Stimulated activated CD4-positive, alpha-beta T cell treated with anti-CD3 and anti-CD28 coated beads, Interleukin-12 subunit alpha, Interleukin-12 subunit beta, amount 100 ng/mL, for 24 hours (primary cell): ENCODE measurements around the gene SND1.

Experiments
- DNase-seq, 2 experiments: peaks; one replicate each; pipeline ENCODE4 v3.0.0-alpha.2; 2020; ENCODE audit warnings: low read depth in 2 of 2

Gene SND1

DNA sequence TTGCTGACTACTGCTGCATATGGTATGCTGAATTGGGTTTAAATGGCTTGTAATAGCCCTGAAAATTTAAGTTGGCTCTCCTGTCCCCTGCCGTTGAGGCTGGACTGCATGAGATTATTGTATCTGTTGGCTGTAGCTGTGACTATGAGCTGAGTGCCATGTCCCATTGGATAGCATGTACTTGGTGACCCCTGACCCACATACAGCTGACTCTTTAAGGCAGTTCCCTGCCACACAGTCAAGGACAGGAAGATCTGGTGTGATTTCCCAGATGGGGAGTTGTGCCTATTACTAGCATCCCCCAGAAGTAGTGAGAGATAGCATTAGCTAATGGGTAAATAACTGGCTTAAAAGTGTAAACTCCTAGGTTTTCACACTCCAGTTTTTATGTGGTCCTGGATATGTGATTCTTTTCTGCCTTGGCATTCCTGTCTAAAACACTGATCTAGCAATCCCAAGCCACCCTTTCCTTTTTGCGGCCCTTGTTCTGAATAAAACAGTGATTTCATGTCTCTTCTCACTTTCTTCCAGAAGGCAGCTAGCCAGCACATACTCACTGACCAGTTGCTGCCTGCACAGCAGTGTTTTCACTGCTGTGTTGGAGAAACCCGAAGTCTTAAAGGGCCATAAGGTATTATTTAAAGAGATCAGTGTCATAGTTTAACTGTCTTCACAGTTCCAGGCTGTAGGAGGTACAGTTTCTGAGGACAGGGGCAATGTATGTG, 343.3 kb downstream of the SND1 start:
- DNase-seq = no peak

DNA sequence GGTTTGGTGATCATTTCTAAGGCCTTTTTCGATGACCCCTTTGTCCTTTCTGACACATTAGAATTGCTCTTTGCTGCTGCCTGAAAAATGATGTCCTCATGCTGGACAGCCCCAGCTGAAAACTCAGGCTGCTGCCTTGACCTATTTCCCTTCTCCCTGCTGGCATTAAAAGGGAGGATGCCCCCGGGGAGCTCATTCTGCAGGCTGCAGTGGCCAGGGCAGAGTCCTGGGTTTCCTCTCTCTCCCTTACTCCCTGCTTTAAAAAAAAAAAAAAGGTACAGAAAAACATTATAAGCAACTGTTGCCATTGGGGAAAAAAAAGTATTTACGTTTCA, 343.9 kb downstream of the SND1 start:
- no peak for DNase-seq

DNA sequence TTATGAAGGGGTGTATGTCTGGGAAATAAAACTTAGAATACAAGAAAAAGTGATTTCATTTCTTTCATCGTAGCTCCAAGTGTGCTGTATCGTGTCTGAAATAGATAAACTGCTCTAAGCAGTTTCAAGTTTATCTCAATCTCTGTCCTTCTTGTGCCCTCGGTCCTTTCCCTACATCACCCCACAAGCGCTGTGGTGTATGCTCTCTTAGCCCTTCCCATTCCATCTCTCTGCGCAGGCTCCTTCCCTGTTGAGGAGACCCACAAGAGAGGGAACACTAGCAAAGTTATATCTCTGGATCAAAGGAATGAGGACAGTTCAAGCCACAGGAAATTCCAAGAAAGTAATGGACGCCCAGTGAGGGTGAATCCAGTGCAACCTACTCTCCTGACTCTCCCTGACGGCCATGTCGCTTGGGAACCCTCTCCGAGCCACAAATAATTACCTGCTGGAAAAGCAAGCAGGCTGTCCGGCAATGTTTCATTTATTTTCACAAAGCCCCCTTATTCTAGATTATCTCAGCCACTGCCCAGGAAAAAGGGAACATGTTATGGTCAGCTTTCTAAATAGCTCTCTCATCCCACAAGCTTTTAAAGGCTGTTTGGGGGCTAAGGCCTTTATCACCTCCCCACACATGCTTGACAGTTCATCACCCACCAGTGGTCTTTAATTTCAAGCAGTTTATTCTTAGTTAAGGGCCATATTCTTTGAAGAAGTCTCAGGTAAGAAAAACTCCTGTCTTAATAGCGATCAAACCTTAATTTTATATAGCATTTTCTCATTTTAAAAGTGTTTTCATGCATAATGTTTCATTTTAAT, 344.5 kb downstream of the SND1 start:
- no peak for DNase-seq

DNA sequence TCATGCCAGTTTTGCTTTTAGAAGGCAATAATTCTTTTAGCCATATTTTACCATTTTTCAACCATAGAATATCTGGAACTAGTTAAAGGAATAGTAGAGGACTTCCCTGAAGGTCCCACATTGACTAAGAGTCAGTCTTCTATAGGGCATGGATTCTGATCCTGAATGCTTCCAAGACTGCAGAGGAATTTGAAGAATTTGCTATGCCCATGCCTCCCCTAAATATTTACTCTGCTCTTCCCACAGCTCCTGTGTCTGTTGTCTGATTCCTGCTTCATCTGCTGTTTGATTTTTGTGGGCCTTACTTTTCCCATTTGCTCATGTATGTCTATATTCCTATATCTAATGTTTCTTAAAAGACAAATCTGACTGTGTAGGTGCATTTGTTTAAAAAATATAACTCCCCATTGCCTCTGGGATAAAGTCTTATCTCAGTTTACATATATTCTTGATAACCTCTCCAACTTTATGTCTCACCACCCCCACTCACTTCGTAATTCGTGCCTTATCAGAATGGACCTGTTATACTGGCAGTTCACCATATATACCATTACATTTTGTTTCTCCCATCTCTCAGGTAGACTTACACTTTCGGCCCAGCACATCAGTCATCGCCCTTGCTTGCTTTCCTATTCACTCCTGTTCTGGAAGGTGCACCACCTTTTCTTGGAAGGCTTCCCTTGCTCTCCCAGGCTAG, 345.4 kb downstream of the SND1 start:
- DNase-seq = no peak

DNA sequence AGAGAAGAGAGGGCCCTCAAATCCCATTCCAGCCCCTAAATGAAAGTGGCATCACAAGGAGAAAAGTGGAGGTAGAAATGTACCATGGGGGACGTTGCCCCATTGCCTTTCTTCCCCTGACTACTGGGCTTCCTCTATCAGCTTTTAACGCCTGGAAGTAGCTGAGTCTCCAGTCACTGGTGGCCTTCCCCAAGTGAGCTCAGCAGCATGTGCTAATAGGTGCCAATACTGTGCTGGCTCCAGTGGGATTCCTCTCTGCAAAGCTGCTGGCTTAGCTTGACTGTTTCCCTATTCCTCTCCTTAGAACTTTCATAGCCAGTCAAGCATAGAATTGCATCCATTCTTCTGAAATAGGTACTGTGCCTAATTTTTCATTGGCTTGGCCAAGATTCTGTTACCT, 346.7 kb downstream of the SND1 start:
- no peak for DNase-seq

DNA sequence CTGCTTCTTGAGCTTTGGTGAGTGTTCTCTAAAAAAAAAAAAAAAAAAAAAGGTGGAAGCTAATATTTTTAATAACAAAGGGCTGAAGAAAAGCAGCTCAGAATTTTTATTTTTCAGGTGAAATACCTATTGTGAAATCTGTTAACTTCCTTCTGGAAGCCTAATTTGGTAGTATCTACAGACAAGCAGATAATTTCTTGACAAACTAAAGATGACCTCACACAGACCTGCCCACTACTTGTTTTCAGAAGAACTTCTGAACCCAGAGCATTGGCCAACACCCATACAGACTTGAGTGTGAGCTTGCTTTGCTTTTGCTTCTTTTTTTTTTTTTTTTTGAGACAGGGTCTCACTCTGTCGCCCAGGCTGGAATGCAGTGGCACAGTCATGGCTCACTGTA, 348.1 kb downstream of the SND1 start:
- DNase-seq = no peak

DNA sequence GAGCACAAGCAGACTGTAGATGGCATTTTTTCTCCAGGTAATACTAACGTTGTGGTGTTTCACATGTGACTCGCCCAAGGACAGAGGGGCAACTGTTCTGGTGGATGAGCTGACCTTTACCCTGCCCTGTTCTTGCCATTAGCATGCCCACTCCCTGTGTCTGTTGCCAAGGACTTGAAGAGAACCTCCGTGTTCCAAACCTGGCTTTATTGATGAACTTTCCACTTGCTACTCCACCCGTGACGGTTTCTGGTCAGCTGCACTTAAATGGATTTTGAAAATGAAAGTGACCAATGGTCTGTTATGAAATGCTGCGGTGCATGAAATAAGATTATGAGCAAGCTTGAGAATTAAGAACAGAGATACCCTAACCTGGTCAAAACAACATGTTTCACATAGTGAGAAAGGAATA, 348.9 kb downstream of the SND1 start:
- no peak for DNase-seq

DNA sequence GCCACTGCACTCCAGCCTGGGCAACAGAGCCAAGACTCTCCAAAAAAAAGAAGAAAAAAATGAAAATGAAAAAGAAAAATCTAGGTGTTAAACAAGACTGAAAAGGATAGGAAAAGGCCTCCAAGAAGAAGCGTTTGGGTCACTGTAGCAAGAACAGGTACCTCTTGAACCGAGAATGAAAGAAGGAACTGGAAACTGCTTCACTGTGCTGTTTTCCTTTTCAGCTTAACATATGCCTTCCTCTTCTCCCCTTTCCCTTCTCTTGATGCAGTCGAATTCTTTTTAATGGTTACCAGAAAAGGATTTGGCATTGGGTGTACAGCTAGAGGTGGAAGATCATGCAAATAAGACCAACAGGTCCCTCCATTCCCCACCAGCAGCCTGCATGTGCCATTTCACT, 351.2 kb downstream of the SND1 start:
- no peak for DNase-seq

DNA sequence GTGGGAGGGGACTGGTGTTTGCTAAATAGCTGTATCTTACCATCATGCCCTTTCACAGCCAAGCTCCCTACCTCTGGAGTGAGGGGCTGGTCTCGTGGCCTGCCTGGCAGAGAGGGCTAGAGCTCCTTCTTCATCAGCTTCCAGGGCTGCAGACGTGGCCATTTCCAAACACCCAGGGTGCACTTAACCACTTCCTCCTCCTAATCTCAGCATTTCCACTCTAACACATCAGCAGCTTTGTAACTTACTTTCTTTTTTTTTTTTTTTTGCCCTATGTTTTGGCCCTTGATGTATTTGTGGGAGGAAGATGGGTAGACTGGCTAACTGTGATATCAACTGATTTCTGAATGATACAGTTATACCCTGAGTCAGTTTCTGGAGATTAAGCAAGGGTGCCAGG, 351.8 kb downstream of the SND1 start:
- DNase-seq = no peak

DNA sequence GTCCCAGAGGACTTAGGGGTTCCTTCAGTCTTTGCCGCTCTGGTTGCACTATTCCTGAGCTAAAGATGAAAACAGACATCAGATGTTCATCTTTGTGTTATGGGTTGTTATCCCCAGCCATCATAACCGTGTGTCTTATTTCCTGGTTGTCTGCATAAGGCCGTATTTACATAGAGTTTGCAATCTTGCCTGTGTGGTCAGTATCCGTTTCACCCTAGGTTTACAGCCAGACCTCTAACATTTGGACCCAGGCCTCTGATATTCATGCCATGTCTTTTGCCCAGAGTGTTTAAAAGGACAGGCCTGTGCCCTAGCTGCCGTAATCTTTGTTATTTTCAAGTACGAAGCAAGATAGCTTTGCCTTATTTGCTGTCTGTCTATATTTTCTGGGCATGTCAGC, 352.6 kb downstream of the SND1 start:
- no peak for DNase-seq

DNA sequence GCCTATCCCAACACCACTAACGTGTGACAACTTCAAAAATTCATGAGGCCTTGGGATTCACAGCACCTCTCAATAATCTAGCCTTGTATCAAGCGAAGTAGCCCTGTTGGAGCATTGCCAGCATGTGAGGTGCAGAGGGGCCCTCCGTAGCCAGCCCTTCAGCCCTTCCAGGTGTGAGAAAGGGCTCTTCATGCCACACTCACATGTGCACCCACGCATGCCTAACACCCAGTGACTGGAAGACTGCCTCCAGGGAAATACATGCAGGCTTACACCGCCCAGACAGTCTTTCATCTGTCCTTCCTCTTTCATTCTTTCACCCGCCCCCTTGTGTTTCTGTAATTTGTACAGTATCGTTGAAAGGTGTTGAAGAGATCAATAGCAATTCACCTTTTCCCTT, 353.1 kb downstream of the SND1 start:
- DNase-seq = no peak

DNA sequence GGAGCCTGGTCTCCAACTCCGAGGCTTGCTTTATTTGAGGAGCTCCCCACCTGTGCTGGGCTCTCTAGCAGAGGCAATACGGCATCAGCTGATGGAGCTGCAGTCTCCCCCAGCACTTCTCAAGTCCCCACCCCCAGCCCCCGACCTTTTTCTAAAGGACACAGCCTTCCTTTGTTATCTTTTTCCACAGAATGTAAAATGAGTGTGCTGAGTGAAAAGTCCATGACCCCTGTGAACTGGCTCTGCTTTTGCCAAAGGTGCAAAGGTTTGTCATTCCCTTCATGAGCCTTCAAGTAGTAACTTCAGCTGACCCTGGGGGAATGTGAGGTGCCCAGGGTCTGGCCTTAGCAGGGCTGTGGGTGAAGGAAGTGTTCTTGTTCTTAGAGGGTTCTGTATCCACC, 353.8 kb downstream of the SND1 start:
- DNase-seq = no peak

DNA sequence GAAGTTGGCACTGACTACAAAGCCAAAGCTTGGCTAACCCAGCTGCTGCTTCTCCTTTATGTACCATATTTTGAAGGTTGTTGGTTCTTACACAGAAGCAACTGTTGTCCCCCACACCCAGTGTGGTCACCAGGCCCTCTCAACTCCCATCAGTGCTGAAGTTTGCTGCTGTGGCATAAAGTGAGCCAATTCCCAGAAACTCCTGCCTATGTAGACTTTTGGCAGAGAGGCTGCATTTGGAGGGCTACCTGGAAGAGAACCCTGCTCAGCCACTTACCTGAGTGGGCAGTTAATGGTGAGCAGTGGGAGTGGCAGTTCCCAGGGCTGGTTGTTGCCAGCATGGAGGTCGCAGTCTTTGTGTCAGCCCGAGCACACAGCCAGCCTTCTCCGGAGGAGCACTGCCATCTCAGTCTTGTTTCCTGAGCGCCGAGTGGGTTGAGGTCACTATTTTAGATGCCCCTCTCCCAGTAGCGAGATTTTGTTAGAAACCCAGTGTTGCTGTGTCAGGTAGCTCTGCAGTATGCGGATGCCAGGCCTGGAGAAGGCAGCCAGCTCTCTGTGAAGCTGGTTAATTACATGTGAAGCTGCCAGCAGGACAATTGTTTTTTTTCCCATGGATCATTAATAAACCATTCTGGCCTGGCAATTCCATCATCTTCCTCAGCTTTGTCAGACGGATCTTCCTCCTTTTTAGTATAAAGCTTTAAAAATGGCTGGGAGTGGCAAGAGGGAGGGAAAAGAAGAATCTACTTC, 354.7 kb downstream of the SND1 start:
- DNase-seq = no peak

DNA sequence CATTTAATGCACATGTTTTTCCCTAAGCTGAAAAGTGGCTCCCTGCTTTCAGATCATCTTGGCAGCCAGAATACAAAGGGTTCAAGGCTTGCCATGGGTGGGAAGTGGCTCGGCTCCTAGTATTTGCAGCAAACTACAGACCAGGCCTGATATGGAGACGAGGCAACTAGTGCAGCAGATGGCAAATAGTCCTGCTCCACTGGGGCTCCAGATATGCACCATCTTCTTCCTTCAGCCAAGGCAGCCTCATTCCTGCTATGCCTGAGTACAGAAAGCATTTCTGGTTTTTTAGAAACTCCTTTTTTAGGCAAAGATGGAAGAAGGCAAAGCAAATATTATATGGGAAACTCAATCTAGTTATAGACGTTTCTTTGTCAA, 355.3 kb downstream of the SND1 start:
- DNase-seq = no peak

DNA sequence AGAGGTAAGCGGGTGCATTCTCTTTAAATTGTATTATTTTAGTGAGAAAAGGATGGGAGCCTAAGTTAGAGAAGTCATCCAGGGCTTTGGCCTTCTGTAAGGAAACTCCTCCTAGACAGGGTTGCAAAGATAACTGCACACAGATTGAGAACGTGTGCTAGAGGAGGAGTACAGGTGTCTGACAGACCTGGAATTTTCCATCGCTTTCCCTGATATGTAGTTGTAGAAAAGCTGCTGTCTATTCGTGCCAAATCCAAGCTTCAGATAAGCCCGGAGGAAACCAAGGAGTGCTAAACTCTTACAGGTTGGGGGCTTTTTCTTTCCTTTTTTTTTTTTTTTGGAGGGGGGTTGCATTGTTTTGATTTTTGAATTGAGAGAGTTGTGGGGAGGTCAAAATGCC, 356.1 kb downstream of the SND1 start:
- no peak for DNase-seq

DNA sequence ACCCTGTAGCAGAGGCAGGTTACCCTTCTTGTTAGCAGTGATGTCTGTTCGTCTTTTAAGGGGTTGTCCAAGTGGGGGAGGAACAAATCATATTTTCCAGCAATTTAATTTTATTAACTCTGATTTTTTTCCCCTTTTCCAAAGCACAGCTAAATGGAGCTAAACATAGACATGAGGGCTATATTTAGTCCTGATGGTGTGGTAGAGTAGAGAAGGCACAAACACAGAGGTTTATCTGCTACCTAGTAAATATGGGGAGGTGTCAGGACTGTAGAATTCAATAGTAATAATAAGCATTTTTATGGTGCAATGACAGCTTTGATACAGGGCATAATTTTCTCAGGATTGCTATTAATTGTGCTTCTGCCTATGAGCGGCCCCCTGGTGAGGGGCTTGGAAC, 356.8 kb downstream of the SND1 start:
- no peak for DNase-seq

DNA sequence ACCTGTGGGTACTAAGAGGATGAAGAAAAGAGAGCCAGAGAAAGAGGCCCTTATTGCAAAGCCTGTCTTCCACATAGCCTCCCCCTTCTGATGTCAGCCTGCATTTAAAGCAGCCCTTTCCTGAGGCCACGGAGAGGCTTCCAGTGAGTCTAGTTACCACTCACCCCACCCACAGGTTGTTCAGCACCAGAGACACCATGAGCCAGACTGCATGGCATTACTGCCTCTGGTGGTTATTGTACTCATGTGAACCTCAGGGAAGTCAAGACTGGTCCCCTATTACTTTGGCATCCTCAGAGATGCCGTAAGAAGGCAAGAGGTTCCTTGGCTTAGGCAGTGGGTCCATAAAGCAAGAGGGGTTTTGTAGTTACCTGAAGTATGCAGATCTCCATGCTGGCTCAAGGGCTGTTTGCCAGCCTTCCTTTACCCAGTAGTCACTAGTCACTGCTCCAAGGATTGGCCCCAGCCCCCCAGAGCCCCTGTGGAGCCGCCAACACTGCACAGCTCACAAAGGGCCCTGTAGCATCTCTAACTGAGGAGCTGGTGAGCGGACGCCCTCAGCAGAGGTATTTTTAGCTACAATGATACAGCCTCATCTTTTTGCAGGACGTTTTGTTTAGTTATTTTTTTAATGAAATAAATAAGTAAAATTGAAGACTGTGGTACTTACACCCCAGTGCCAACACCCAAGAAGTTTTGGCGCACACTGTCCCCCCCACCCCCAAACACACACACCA, 358.6 kb downstream of the SND1 start:
- no peak for DNase-seq

DNA sequence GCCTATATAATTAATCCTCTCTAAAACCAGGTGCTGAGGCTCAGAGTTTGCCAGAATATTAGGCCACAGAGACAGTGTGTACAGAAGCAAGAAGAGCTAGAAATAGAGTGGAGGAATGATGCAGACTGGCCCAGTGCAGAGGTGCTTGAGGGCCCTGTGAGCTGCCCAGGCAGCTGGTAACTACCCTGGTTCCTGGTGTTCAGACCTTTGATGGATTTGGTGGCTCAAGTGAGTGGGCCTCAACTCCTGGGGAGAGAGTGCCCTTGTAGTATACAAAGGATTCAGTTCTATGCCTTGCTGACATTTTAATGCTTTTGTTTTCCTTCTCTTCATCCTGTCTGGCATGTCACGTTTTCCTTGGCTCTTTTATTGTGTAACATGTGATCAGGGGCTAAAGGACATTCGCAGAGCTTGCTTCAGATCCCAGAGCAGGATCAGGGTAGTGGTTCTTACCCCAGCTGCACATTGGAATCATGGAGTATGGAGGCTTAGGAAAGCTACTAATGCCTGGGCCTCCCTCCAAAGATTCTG, 359.2 kb downstream of the SND1 start:
- no peak for DNase-seq

DNA sequence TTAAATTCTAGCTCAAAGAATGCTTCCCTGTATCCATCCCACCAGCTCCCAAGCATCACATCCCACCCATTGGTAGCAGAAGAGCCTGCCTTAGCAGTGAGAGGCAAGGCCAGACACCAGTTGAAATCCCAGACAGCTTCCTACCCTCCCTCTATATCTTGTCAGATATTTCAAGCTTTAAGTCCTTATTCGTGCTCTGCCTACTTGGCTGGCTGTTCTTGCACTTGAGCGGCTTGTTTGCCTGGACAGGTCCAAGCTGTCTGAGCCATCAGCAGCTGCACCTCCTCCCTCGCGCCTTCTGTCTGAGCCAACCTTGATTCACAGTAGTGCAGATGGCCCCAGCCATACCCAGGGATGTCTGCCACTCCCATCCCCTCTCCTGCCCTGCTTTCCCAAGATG, 362.8 kb downstream of the SND1 start:
- no peak for DNase-seq

DNA sequence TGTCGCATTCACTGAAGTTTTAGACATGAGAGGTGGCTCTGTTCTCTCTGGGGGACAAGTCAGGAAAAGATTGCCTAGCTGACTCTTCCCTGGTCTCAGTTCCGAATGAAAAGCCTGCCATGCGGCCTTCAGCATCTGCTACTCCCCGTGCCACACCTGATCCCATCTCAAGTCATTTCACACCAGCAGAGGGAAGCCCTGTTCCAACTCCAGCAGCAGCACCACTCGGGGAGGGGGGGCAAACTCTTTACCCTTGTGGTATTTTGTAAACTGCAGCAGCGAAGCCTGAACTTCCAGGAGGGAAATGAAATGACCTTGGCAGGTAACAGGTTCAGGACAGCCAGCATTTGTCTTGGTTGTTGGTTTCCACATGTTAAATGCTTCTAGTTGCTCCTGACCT, 365.5 kb downstream of the SND1 start:
- DNase-seq = no peak
